ENCODE data around the gene PARK7.

Gene PARK7

GRCh38 chr1:8024329-8024728 lies 62.8 kb downstream of the PARK7 start:
- no peak for DNase-seq (ENCODE audit: low spot score)

- DNase-seq (ENCODE audit: low spot score), result peak; percentile 53
Measured at GRCh38 chr1:8025061-8025670, 63.7 kb downstream of the PARK7 start.

GRCh38 chr1:8025671-8026144 lies 64.2 kb downstream of the PARK7 start:
- no peak for DNase-seq (ENCODE audit: low spot score)

- DNase-seq (ENCODE audit: low spot score), result peak; percentile 96
Measured at GRCh38 chr1:8026153-8026975, 64.9 kb downstream of the PARK7 start, which contains the start of gene ERRFI1. ERRFI1 (minus strand) TSS chr1:8026309; CDS start chr1:8015619, 10,690 bp downstream.

- peak; percentile 71 for DNase-seq (ENCODE audit: low spot score)
Measured at GRCh38 chr1:8026976-8027747, 65.7 kb downstream of the PARK7 start.

GRCh38 chr1:8027748-8028570 lies 66.4 kb downstream of the PARK7 start:
- DNase-seq (ENCODE audit: low spot score), result peak; percentile 67

- DNase-seq (ENCODE audit: low spot score), result no peak
Measured at GRCh38 chr1:8028571-8028910, 67.0 kb downstream of the PARK7 start.

GRCh38 chr1:8031176-8031785 lies 69.8 kb downstream of the PARK7 start:
- DNase-seq (ENCODE audit: low spot score), result peak; percentile 64

GRCh38 chr1:8032366-8032910 lies 70.9 kb downstream of the PARK7 start:
- DNase-seq (ENCODE audit: low spot score), result no peak

- DNase-seq (ENCODE audit: low spot score), result no peak
Measured at GRCh38 chr1:8033322-8033721, 71.8 kb downstream of the PARK7 start.
